ENCODE data around the gene IGSF23. TPM values are rescaled to one million over a fixed set of nuclear protein-coding genes. Genes with fewer than 3 reads are reported as not detected.

Gene IGSF23
- total RNA-seq, 2 donors from 2014 or later, result not detected

- Histone ChIP-seq H3K36me3 (no peaks in the 10 kb centered on the region), H3K9me3 (no peaks in the 10 kb centered on the region), H3K4me1 (ENCODE audit: control insufficient read depth in 1 of 2, low read depth in 2 of 2) (no peaks in the 10 kb centered on the region), H3K27me3 (replicated peaks; ENCODE audit: insufficient read depth) (no peaks in the 10 kb centered on the region), H3K27ac (no peak overlapping the region), H3K4me3 (no peak overlapping the region)
- TF ChIP-seq CTCF (IDR thresholded peaks at IDR 0.05), result no peak
- DNase-seq (ENCODE audit: low spot score) (no peak), ATAC-seq (ENCODE audit: insufficient number of reproducible peaks, low FRiP score, low read depth) (no peak)
Measured at GRCh38 chr19:44597131-44597491, 16.3 kb upstream of the IGSF23 start.

DNA sequence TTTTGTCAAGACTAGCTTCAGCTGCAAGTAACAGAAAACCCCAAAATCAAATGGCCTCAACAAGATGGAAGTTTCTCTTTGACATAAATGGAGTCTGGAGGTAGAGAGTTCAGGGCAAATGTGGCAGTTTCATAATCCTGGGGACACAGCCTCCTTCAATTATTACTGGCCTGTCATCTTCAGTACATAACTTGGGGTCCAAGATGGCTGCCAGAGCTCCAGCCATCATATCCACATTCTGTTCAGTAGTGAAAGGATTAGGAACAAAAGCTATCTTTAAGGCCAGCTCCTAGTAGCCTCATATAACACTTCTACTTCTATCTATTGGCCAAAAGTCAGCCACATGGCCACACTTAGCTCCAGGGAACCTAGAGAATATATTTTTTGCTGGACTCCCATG is 15.0 kb upstream of the IGSF23 start:
- H3K27me3 ChIP-seq (replicated peaks; ENCODE audit: insufficient read depth), result no peaks in the 10 kb centered on the region
- DNase-seq (ENCODE audit: low spot score), result no peak

GRCh38 chr19:44598880-44599279 is 14.5 kb upstream of the IGSF23 start:
- no peak overlapping the region for H3K27ac ChIP-seq
- DNase-seq (ENCODE audit: low spot score) (no peak), ATAC-seq (ENCODE audit: insufficient number of reproducible peaks, low FRiP score, low read depth) (no peak)
- H3K9me3 ChIP-seq, result no peaks in the 10 kb centered on the region
- peaks cover 5 to 10% of the 10 kb centered on the region in 2 donors for H3K4me1 ChIP-seq (ENCODE audit: control insufficient read depth in 1 of 2, low read depth in 2 of 2)
- H3K27me3 ChIP-seq (replicated peaks; ENCODE audit: insufficient read depth), result no peaks in the 10 kb centered on the region
- no peaks in the 10 kb centered on the region for H3K36me3 ChIP-seq
- H3K4me3 ChIP-seq, result no peak overlapping the region
- no peak for TF ChIP-seq CTCF (IDR thresholded peaks at IDR 0.05)

More for the DNA sequence above, 15.0 kb upstream of the IGSF23 start:
- Histone ChIP-seq H3K4me1 (ENCODE audit: control insufficient read depth in 1 of 2, low read depth in 2 of 2) (peaks cover 0 to 5% of the 10 kb centered on the region in 2 donors), H3K9me3 (no peaks in the 10 kb centered on the region), H3K27ac (no peak overlapping the region), H3K4me3 (no peak overlapping the region), H3K36me3 (no peaks in the 10 kb centered on the region)
- TF ChIP-seq CTCF (IDR thresholded peaks at IDR 0.05), result no peak
- no peak for ATAC-seq (ENCODE audit: insufficient number of reproducible peaks, low FRiP score, low read depth)

GRCh38 chr19:44600466-44600865 is 12.9 kb upstream of the IGSF23 start:
- DNase-seq (ENCODE audit: low spot score) (no peak), ATAC-seq (ENCODE audit: insufficient number of reproducible peaks, low FRiP score, low read depth) (no peak)
- no peak overlapping the region for H3K4me3 ChIP-seq
- no peaks in the 10 kb centered on the region for H3K9me3 ChIP-seq
- no peaks in the 10 kb centered on the region for H3K27me3 ChIP-seq (replicated peaks; ENCODE audit: insufficient read depth)
- peaks cover 7 to 15% of the 10 kb centered on the region in 2 donors for H3K4me1 ChIP-seq (ENCODE audit: control insufficient read depth in 1 of 2, low read depth in 2 of 2)
- no peak overlapping the region for H3K27ac ChIP-seq
- no peaks in the 10 kb centered on the region for H3K36me3 ChIP-seq
- TF ChIP-seq CTCF (IDR thresholded peaks at IDR 0.05), result no peak

DNA sequence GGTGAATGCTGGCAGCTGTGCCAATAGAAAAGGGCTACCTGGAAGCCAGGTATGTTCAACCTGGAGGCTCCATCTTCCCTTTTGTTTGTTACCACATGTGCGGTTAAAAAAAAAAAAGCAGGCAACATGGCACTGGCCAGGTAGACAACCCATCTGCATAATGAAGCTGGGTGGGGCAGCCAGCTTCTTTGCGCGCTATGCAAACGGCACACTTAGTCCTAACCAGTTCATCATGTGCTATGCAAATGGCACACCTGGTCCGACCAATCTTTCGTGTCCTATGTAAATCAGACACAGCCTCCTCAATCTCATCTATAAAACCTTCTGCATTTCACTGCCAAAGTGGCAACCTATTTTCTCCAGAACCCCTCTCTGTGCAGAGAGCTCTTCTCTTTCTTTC is 11.3 kb upstream of the IGSF23 start:
- no peak for ATAC-seq (ENCODE audit: insufficient number of reproducible peaks, low FRiP score, low read depth)
- Histone ChIP-seq H3K27ac (no peak overlapping the region), H3K36me3 (no peaks in the 10 kb centered on the region), H3K4me3 (no peak overlapping the region), H3K9me3 (no peaks in the 10 kb centered on the region), H3K27me3 (replicated peaks; ENCODE audit: insufficient read depth) (no peaks in the 10 kb centered on the region), H3K4me1 (ENCODE audit: control insufficient read depth in 1 of 2, low read depth in 2 of 2) (peaks cover 7 to 15% of the 10 kb centered on the region in 2 donors)
- TF ChIP-seq CTCF (IDR thresholded peaks at IDR 0.05), result no peak
- DNase-seq (ENCODE audit: low spot score), result no peak

Measured in thoracic aorta (tissue), 2 donors.